Measurements from ENCODE around the gene CHPT1.

GRCh38 chr12:101667591-101667990 is 29.8 kb upstream of the CHPT1 start:
- TF ChIP-seq CTCF (IDR thresholded peaks at IDR 0.05; ENCODE audit: poor library complexity, severe bottlenecking), result no peak
- TF ChIP-seq SMC3 (conservative IDR thresholded peaks at IDR 0.05; ENCODE audit: poor library complexity), result no peak
